ENCODE measurements around the gene ALDH1L1. TPM values are rescaled to one million over a fixed set of nuclear protein-coding genes. Genes with fewer than 3 reads are reported as not detected.

The ALDH1L1 gene
- total RNA-seq, 1 experiment from 2014 or later: not detected

DNA sequence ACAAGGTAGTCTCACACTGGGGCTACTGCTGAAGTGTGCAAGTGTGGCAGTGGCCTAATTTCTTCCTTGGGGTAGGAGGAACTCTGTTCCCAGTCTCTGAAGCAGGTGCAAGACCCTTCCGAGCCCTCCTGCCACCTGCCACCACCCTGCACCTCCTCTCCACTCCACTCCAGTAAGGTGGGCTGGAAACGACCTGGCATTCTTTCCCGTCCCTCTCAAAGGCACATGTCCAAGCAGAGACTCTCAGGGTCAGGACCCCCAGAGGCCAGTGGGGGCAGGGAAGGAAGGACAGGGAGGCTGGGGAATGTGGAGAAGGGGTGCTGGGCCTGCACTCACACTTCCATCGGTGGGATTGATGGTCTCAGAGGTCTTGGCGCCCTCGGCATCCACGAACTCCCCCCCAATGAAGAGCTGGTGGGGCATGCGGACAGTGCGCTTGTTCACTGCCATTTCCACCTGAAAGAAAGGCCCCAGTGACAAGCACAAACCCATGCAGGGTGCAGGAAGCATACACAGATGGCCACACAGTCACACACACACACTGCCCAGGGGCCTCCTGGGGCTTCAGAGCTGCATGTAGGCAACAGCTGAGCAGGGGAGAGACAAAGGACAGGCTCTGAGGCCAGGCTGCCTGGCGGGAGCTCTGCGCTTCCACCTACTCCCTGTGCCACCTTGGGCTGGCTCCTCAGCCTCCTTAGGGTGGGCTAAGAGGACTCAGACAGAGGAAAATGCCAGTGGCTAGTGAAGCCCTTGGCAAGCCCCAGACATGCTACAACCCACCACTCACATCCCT is 43.8 kb downstream of the ALDH1L1 start:
- Histone ChIP-seq H3K79me2 (ENCODE audit: low read length) (no peaks in the 10 kb centered on the region), H3K4me3 (ENCODE audit: low read length) (no peak overlapping the region), H4K20me1 (ENCODE audit: insufficient read depth, low read depth, low read length) (no peaks in the 10 kb centered on the region; the same call in 1 of the 2 replicates), H3K4me2 (ENCODE audit: low read depth, low read length, poor library complexity, severe bottlenecking) (no peak overlapping the region), H3K9me3 (ENCODE audit: low read length) (no peaks in the 10 kb centered on the region), H3K27me3 (ENCODE audit: low read length) (no peaks in the 10 kb centered on the region), H2AFZ (ENCODE audit: low read length) (no peak overlapping the region), H3K9ac (ENCODE audit: low read length) (no peak overlapping the region), H3K36me3 (ENCODE audit: insufficient read depth, low read length) (no peaks in the 10 kb centered on the region), H3K4me1 (ENCODE audit: low read length) (no peaks in the 10 kb centered on the region), H3K9me2 (replicated peaks; ENCODE audit: insufficient read depth, low read length) (no peaks in the 10 kb centered on the region), H3K27ac (ENCODE audit: low read length) (no peak overlapping the region)
- DNase-seq: no peak

DNA sequence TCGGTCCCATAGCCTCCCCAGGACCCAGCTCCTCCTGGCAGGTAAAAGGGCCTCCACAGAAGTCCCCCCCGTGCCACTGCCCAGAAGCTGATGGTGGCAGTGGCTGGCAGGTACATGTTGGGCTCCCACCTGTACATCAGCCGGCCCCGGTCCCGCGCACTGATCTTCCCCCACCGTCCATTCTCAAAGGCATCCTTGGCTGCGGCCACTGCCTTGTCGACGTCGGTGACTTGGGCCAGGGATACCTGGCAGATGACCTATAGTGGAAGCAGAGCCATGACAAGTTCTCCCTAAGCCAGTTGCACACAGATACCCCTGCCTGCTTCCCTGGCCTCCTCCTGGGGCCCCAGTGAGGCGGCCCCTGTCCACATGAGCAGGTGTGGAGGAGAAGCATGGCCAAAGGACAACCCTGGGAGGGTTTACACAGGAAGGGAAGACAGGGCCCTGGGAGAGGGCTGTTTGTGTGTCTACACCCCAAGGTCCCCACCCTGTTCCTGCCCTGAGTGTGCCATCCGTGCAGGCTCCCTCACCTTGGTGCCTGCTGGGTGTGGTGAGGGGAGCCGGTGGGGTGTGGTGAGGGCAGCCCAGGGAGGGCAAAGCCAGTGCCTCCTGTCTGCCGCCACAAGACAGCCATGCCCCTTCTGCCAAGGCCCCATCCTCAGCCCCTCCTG is 44.8 kb downstream of the ALDH1L1 start:
- Histone ChIP-seq H3K27ac (ENCODE audit: low read length) (no peak overlapping the region), H3K9me2 (replicated peaks; ENCODE audit: insufficient read depth, low read length) (no peaks in the 10 kb centered on the region), H3K4me2 (ENCODE audit: low read depth, low read length, poor library complexity, severe bottlenecking) (no peak overlapping the region), H3K79me2 (ENCODE audit: low read length) (no peaks in the 10 kb centered on the region), H3K27me3 (ENCODE audit: low read length) (no peaks in the 10 kb centered on the region), H3K9me3 (ENCODE audit: low read length) (no peaks in the 10 kb centered on the region), H3K36me3 (ENCODE audit: insufficient read depth, low read length) (no peaks in the 10 kb centered on the region), H3K4me3 (ENCODE audit: low read length) (no peak overlapping the region), H3K9ac (ENCODE audit: low read length) (no peak overlapping the region), H2AFZ (ENCODE audit: low read length) (no peak overlapping the region), H4K20me1 (ENCODE audit: insufficient read depth, low read depth, low read length) (no peaks in the 10 kb centered on the region), H3K4me1 (ENCODE audit: low read length) (no peaks in the 10 kb centered on the region)
- DNase-seq: no peak

DNA sequence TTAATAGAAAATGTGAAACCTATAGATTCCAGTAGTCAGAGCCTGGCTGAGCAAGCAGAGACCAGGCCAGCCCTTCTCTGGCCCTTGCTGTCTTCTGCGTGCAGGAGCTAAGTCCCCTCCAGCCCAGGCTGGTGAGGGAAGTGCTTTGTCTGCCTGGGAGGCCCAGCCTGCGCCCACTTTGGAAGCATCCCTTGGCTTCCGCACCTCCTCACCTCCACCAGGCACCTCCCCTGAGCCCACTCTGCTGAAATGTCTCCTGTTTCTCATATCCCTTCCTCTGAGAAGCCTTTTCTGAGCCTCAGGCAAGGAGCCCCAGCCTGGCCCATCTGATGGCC is 45.3 kb downstream of the ALDH1L1 start:
- no peak overlapping the region for H3K4me2 ChIP-seq (ENCODE audit: low read depth, low read length, poor library complexity, severe bottlenecking)
- H3K79me2 ChIP-seq (ENCODE audit: low read length): no peaks in the 10 kb centered on the region
- H2AFZ ChIP-seq (ENCODE audit: low read length): no peak overlapping the region
- H3K9me2 ChIP-seq (replicated peaks; ENCODE audit: insufficient read depth, low read length): no peaks in the 10 kb centered on the region
- H4K20me1 ChIP-seq (ENCODE audit: insufficient read depth, low read depth, low read length): no peaks in the 10 kb centered on the region
- no peaks in the 10 kb centered on the region for H3K4me1 ChIP-seq (ENCODE audit: low read length)
- no peak overlapping the region for H3K4me3 ChIP-seq (ENCODE audit: low read length)
- H3K27ac ChIP-seq (ENCODE audit: low read length): no peak overlapping the region
- no peak overlapping the region for H3K9ac ChIP-seq (ENCODE audit: low read length)
- H3K9me3 ChIP-seq (ENCODE audit: low read length): no peaks in the 10 kb centered on the region
- DNase-seq: no peak
- no peaks in the 10 kb centered on the region for H3K27me3 ChIP-seq (ENCODE audit: low read length)
- H3K36me3 ChIP-seq (ENCODE audit: insufficient read depth, low read length): no peaks in the 10 kb centered on the region

DNA sequence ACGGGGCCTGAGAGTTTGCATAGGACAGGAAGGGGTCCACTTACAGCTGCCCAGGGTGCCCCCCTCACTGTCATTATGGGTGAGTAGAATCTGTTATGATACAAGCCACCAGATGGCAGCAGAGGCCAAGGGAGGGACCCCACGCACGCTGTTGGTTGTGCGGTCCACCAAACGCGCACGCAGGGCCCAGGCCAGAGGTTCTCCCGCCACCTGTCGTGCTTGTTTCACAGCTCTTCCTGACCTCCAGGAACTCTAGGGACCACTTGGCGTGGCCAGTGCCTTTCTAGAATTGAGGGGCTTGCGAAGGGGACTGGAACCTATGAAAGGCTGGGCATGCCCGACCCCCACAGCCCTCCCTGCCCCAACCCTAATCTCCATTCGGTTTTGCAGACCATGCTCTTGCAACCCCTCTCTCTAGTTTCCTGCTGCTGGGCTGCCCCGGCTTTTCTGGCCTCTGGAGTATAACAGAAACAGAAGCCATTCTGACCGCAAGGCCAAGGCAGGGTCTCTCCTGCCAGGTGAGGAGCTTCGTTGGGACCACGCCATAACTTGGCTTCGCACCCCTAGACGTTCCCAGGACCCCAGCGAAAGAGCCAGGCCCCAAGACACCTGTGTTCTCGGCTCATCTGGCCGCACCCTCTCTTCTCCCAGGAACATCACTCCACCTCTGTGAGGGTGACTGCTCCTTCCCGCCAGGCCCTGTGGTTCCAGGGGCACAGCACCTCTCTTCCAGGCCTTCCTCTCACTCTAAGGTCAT is 46.0 kb downstream of the ALDH1L1 start:
- H4K20me1 ChIP-seq (ENCODE audit: insufficient read depth, low read depth, low read length): no peaks in the 10 kb centered on the region
- H3K79me2 ChIP-seq (ENCODE audit: low read length): no peaks in the 10 kb centered on the region
- H3K27me3 ChIP-seq (ENCODE audit: low read length): no peaks in the 10 kb centered on the region
- no peak overlapping the region for H2AFZ ChIP-seq (ENCODE audit: low read length)
- no peak overlapping the region for H3K9ac ChIP-seq (ENCODE audit: low read length)
- no peak overlapping the region for H3K4me2 ChIP-seq (ENCODE audit: low read depth, low read length, poor library complexity, severe bottlenecking)
- no peaks in the 10 kb centered on the region for H3K36me3 ChIP-seq (ENCODE audit: insufficient read depth, low read length)
- DNase-seq: peak; percentile 79
- no peaks in the 10 kb centered on the region for H3K9me2 ChIP-seq (replicated peaks; ENCODE audit: insufficient read depth, low read length)
- H3K9me3 ChIP-seq (ENCODE audit: low read length): no peaks in the 10 kb centered on the region
- H3K4me3 ChIP-seq (ENCODE audit: low read length): no peak overlapping the region
- no peaks in the 10 kb centered on the region for H3K4me1 ChIP-seq (ENCODE audit: low read length)
- no peak overlapping the region for H3K27ac ChIP-seq (ENCODE audit: low read length)

DNA sequence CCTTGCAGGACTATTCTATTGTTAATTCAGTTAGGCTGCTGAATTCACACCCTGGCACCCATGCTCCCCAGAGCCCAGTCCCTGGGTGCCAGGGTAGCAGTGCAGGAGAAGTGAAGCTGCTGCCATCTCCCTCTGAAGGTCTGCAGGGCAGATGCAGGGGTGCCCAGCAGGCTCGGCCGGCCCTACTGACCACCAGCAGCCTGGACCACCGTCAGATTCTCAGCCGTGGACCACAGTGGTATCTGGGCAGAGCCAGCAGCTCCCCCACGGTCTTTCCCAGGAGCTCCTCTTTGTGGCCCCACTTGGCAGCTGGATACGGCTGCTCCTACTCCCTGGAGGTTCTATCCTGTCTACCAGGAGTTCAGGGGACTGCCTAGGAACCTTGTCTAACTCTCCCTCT is 46.8 kb downstream of the ALDH1L1 start:
- no peak overlapping the region for H2AFZ ChIP-seq (ENCODE audit: low read length)
- H4K20me1 ChIP-seq (ENCODE audit: insufficient read depth, low read depth, low read length): no peaks in the 10 kb centered on the region
- no peaks in the 10 kb centered on the region for H3K27me3 ChIP-seq (ENCODE audit: low read length)
- H3K9me3 ChIP-seq (ENCODE audit: low read length): no peaks in the 10 kb centered on the region
- no peak overlapping the region for H3K9ac ChIP-seq (ENCODE audit: low read length)
- no peaks in the 10 kb centered on the region for H3K9me2 ChIP-seq (replicated peaks; ENCODE audit: insufficient read depth, low read length)
- H3K4me3 ChIP-seq (ENCODE audit: low read length): no peak overlapping the region
- no peaks in the 10 kb centered on the region for H3K79me2 ChIP-seq (ENCODE audit: low read length)
- H3K4me1 ChIP-seq (ENCODE audit: low read length): no peaks in the 10 kb centered on the region
- no peak overlapping the region for H3K27ac ChIP-seq (ENCODE audit: low read length)
- no peak overlapping the region for H3K4me2 ChIP-seq (ENCODE audit: low read depth, low read length, poor library complexity, severe bottlenecking)
- no peak for DNase-seq
- no peaks in the 10 kb centered on the region for H3K36me3 ChIP-seq (ENCODE audit: insufficient read depth, low read length)

DNA sequence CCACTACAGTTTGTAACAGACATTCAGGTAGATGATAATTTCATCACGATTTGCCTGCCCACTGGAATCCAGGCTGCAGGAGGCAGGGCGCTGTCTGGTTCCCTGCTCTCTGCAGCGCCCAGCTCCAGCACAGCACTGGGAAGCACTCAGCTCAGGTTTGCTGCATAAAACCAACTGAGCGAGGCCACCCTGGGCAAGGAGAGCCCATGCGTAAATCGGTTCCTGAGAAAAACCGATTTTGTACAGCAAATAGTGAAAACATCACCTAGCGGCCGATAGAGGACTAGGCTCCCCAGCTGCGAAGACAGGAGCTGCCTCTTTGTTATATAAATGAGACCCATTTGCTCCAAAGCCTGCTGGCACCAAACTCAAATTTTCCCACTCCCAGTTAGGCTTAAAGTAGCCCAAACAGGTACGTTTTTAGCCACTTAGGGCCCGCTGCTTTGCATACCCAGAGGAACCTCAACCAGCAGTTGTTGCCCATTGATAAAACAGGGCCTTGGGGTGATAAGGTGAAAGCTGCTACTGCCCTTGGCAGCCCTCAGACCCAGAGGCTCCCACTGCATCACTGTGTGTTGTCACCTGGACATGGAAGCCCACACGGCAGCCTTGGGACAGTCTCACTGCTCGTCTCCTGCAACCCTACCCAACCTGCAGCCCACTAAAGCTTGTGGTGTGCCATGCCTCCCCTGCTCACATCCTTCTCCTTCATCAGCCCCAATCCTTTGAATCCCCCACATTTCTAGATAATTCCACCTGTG is 47.5 kb downstream of the ALDH1L1 start:
- Histone ChIP-seq H3K9me2 (replicated peaks; ENCODE audit: insufficient read depth, low read length) (no peaks in the 10 kb centered on the region), H3K79me2 (ENCODE audit: low read length) (no peaks in the 10 kb centered on the region), H2AFZ (ENCODE audit: low read length) (no peak overlapping the region), H4K20me1 (ENCODE audit: insufficient read depth, low read depth, low read length) (no peaks in the 10 kb centered on the region), H3K27me3 (ENCODE audit: low read length) (no peaks in the 10 kb centered on the region), H3K36me3 (ENCODE audit: insufficient read depth, low read length) (no peaks in the 10 kb centered on the region), H3K4me1 (ENCODE audit: low read length) (no peaks in the 10 kb centered on the region), H3K9ac (ENCODE audit: low read length) (no peak overlapping the region), H3K9me3 (ENCODE audit: low read length) (no peaks in the 10 kb centered on the region), H3K4me2 (ENCODE audit: low read depth, low read length, poor library complexity, severe bottlenecking) (no peak overlapping the region), H3K4me3 (ENCODE audit: low read length) (no peak overlapping the region), H3K27ac (ENCODE audit: low read length) (no peak overlapping the region)
- DNase-seq: peak; percentile 62

DNA sequence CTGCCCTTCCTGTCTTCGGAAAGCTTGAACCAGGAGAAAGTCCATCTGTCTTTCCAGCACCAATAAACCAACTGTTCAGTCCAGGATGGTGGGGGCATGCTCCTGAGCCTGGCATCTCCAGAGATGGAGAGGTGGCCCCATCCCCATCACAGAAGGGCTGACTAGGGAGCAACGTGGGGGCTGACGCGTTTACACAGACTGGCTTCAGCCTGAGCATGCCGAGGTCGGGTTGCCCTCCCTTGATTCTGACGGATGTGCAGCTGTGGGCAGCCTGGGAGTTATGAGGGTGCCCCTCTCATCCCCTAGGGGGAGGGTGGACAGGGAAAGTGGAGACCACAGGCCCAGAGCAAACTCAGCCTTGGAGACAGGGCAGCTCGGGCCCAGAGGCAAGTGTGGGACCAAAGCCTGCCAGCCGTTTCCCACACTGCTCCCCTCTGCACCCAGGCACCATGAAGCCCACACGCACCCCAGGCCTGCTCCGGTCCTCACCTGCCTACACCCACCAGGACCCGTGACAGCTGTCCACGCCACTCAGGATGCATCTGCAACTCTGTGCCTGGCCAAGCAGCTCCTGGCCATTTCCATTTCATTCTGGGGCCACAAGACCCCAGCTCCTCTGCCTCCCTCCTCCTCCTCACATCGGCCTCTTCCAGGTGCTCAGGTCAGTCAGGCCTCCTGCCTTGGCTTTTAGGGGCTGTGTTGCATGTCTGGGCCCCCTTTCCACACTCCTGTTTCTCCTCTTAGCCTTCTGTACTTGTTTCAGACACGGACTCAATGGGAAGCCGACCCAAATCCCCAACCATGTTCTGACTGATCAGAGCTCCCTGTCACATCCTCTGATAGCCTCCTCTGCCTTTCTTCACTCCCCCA is 48.3 kb downstream of the ALDH1L1 start:
- Histone ChIP-seq H4K20me1 (ENCODE audit: insufficient read depth, low read depth, low read length) (no peaks in the 10 kb centered on the region), H3K9ac (ENCODE audit: low read length) (no peak overlapping the region), H3K9me2 (replicated peaks; ENCODE audit: insufficient read depth, low read length) (no peaks in the 10 kb centered on the region), H3K79me2 (ENCODE audit: low read length) (no peaks in the 10 kb centered on the region), H3K36me3 (ENCODE audit: insufficient read depth, low read length) (no peaks in the 10 kb centered on the region), H2AFZ (ENCODE audit: low read length) (no peak overlapping the region), H3K27ac (ENCODE audit: low read length) (no peak overlapping the region), H3K4me2 (ENCODE audit: low read depth, low read length, poor library complexity, severe bottlenecking) (no peak overlapping the region), H3K4me3 (ENCODE audit: low read length) (no peak overlapping the region), H3K9me3 (ENCODE audit: low read length) (no peaks in the 10 kb centered on the region), H3K27me3 (ENCODE audit: low read length) (no peaks in the 10 kb centered on the region), H3K4me1 (ENCODE audit: low read length) (no peaks in the 10 kb centered on the region)
- DNase-seq: no peak
